Upper lobe of left lung (tissue), 6 donors: ENCODE data around the gene OCSTAMP. TPM values are rescaled to one million over a fixed set of nuclear protein-coding genes. Genes with fewer than 3 reads are reported as not detected.

Experiments used
- ATAC-seq, 2 donors: fragments of 200-7000 bp; cut with Tn5 transposase; one replicate each; pipeline ENCODE4 v1.9.1; 2022; ENCODE audit warnings: mild to moderate bottlenecking in 2 of 2, moderate library complexity in 2 of 2; ENCODE audit not compliant: low FRiP score in 2 of 2
- DNase-seq, 2 donors: peaks; one replicate each; pipeline ENCODE4 v3.0.0-alpha.2; 2019 to 2020
- H3K27ac ChIP-seq, 4 donors: fragments of 200-600 bp; sonication (generic); one replicate each; pipeline ENCODE4 v1.5.1; 2016 to 2019
- H3K27me3 ChIP-seq, 4 donors: fragments of 200-600 bp; sonication (generic); one replicate each; pipeline ENCODE4 v1.5.1; 2017 to 2019
- H3K36me3 ChIP-seq, 4 donors: fragments of 200-600 bp; sonication (generic); one replicate each; pipeline ENCODE4 v1.5.1; 2016 to 2019
- H3K4me1 ChIP-seq, 4 donors: fragments of 200-600 bp; sonication (generic); one replicate each; pipeline ENCODE4 v1.5.1; 2018 to 2019
- H3K4me3 ChIP-seq, 4 donors: fragments of 200-600 bp; sonication (generic); one replicate each; pipeline ENCODE4 v1.5.1; 2017 to 2019; ENCODE audit warnings: mild to moderate bottlenecking in 2 of 4, moderate library complexity in 1 of 4
- H3K9me3 ChIP-seq, 4 donors: fragments of 200-600 bp; sonication (generic); one replicate each; pipeline ENCODE4 v1.5.1; 2018 to 2019
- CTCF ChIP-seq, 6 experiments: fragments of 450-650 bp in 4 of 6; fragments of 200-600 bp in 2 of 6; sonication (generic) in 2 of 6; IDR thresholded peaks; one replicate each; pipeline ENCODE4 v1.5.1; 2016 to 2019; ENCODE audit warnings: antibody characterized with exemption in 6 of 6
- EP300 ChIP-seq, 4 donors: sonication (generic); formaldehyde crosslinking; IDR thresholded peaks; one replicate each; pipeline ENCODE4 v1.5.1; 2017; ENCODE audit warnings: antibody characterized with exemption in 4 of 4, control low read depth in 2 of 4
- POLR2A ChIP-seq, 4 donors: fragments of 450-650 bp; IDR thresholded peaks; one replicate each; pipeline ENCODE4 v1.5.1; 2016 to 2017; ENCODE audit warnings: antibody characterized with exemption in 4 of 4, mild to moderate bottlenecking in 2 of 4
- POLR2AphosphoS5 ChIP-seq, 2 donors: sonication (generic); formaldehyde crosslinking; IDR thresholded peaks; one replicate each; pipeline ENCODE4 v1.5.1; 2017; ENCODE audit warnings: antibody characterized with exemption in 2 of 2
- WGBS, 2 donors: methylation state at CpG; one replicate each; pipeline ENCODE4 v1.1.5; 2017 to 2018; 5-methylcytosine and 5-hydroxymethylcytosine counted together
- total RNA-seq, 6 donors: library from RNA; depleted of rRNA in 4 of 6; stranded (reverse); fragments of >200 nt in 4 of 6; gene quantifications; one replicate each; pipeline versions ENCODE4 v1.1.0 to v1.2.1, GENCODE V29; 2016 to 2021
- donor health status: DM: no; HTN: no; CAD: no; lungs with moderate emphysema.
- donor health status: DM: no; HTN: yes; CAD: no; lungs with severe emphysema.

Gene OCSTAMP
- total RNA-seq, 6 donors from 2014 or later = not detected

GRCh38 chr20:46551522-46552381 lies 1.3 kb upstream of the OCSTAMP start:
- no peaks in the 10 kb centered on the region for H3K9me3 ChIP-seq
- DNase-seq (no peak), ATAC-seq (no peak)
- H3K27ac ChIP-seq = no peak overlapping the region
- H3K4me3 ChIP-seq = no peak overlapping the region
- TF ChIP-seq EP300 (IDR thresholded peaks at IDR 0.05) (no peak), CTCF (IDR thresholded peaks at IDR 0.05) (no peak), POLR2A (IDR thresholded peaks at IDR 0.05) (no peak), POLR2AphosphoS5 (IDR thresholded peaks at IDR 0.05) (no peak)
- 68 to 80% methylated on average over 9 to 12 of the region's 12 CpGs for WGBS, 2 donors
- H3K27me3 ChIP-seq = no peaks in the 10 kb centered on the region
- H3K4me1 ChIP-seq = peaks cover 0 to 5% (median 2%) of the 10 kb centered on the region in 4 donors
- no peaks in the 10 kb centered on the region for H3K36me3 ChIP-seq

GRCh38 chr20:46549188-46549972 lies 1.1 kb downstream of the OCSTAMP start:
- H3K4me1 ChIP-seq = peaks cover 0 to 17% (median 7%) of the 10 kb centered on the region in 4 donors
- no peaks in the 10 kb centered on the region for H3K27me3 ChIP-seq
- no peak overlapping the region for H3K4me3 ChIP-seq
- H3K9me3 ChIP-seq = no peaks in the 10 kb centered on the region
- WGBS, 2 donors = 82 to 89% methylated on average over 4 of the region's 4 CpGs
- H3K27ac ChIP-seq = no peak overlapping the region
- DNase-seq = no peak
- no peak for ATAC-seq
- TF ChIP-seq POLR2A (IDR thresholded peaks at IDR 0.05) = no peak
- no peak for TF ChIP-seq POLR2AphosphoS5 (IDR thresholded peaks at IDR 0.05)
- no peak for TF ChIP-seq EP300 (IDR thresholded peaks at IDR 0.05)
- no peak for TF ChIP-seq CTCF (IDR thresholded peaks at IDR 0.05)
- no peaks in the 10 kb centered on the region for H3K36me3 ChIP-seq

- H3K4me3 ChIP-seq = no peak overlapping the region
- 86 to 93% methylated on average over 5 of the region's 5 CpGs for WGBS, 2 donors
- H3K4me1 ChIP-seq = peaks cover 0 to 17% (median 7%) of the 10 kb centered on the region in 4 donors
- TF ChIP-seq CTCF (IDR thresholded peaks at IDR 0.05) = no peak
- TF ChIP-seq EP300 (IDR thresholded peaks at IDR 0.05) = no peak
- no peak for TF ChIP-seq POLR2A (IDR thresholded peaks at IDR 0.05)
- no peak for TF ChIP-seq POLR2AphosphoS5 (IDR thresholded peaks at IDR 0.05)
- no peak for DNase-seq
- H3K9me3 ChIP-seq = no peaks in the 10 kb centered on the region
- no peak overlapping the region for H3K27ac ChIP-seq
- H3K27me3 ChIP-seq = no peaks in the 10 kb centered on the region
- no peaks in the 10 kb centered on the region for H3K36me3 ChIP-seq
- ATAC-seq = no peak
Observed at GRCh38 chr20:46548688-46549087, 1.8 kb downstream of the OCSTAMP start.

- 81 to 84% methylated on average over 6 of the region's 6 CpGs for WGBS, 2 donors
- no peaks in the 10 kb centered on the region for H3K36me3 ChIP-seq
- no peaks in the 10 kb centered on the region for H3K27me3 ChIP-seq
- TF ChIP-seq POLR2A (IDR thresholded peaks at IDR 0.05) = no peak
- TF ChIP-seq POLR2AphosphoS5 (IDR thresholded peaks at IDR 0.05) = no peak
- no peak for TF ChIP-seq EP300 (IDR thresholded peaks at IDR 0.05)
- no peak for TF ChIP-seq CTCF (IDR thresholded peaks at IDR 0.05)
- H3K4me3 ChIP-seq = no peak overlapping the region
- no peaks in the 10 kb centered on the region for H3K9me3 ChIP-seq
- no peak overlapping the region for H3K27ac ChIP-seq
- DNase-seq = no peak
- peaks cover 0 to 17% (median 7%) of the 10 kb centered on the region in 4 donors for H3K4me1 ChIP-seq
- no peak for ATAC-seq
Observed at GRCh38 chr20:46547995-46548394, 2.5 kb downstream of the OCSTAMP start.
